GM11168 (cell line): ENCODE measurements around the gene HADHA.

Experiments
- in situ Hi-C: fragments of 300-500 bp; cut with MboI; formaldehyde crosslinking; loops from one replicate; pipeline ENCODE4 v1.12.0; 2022; ENCODE audit warnings: low sequenced_read_pairs; ENCODE audit not compliant: unreplicated experiment

HADHA gene

DNA sequence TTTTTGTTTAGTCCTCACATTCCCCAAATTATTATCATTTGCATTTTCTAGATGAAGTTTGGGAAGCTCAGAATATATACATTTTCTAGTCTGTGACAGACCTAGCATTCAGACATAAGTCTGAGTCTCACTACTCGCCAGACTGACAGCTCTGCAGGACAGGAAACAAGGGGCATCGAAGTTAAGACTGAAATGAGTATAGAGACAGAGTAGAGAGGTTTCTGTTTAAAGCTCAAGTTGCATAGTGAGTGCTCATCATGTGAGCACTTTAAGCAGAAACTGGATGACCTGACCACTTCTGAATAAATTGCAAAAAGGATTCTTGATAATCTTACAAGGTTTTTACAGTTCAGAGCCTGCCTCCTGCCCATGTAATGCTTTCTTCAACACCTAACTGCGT, 1.4 kb upstream of the HADHA start:
- in situ Hi-C loops, result no loop called here

DNA sequence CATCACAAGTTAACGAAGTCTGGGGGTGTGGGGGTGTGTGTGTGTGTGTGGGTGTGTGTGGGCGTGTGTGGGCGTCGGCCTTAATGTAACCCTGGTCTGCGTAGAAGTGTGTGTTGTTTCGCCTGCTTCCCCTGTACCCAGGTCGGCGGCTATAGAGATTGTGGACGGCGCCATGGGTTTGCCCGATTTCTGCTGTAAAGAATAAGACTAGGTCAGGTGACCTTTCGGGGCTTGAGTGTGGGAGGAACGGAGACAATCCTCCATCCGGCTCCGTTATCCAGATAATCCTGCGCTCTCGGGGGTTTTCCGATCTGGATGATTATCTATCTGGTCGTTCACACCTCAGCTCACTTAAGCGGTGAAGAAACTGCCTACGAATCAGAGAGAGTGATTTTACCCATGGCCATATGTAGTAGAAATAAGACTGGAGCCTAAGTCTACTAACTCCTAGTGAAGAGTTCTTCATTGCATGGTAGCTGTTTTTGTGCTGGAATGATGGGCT, 850 bp upstream of the HADHA start:
- in situ Hi-C loops, result no loop called here

DNA sequence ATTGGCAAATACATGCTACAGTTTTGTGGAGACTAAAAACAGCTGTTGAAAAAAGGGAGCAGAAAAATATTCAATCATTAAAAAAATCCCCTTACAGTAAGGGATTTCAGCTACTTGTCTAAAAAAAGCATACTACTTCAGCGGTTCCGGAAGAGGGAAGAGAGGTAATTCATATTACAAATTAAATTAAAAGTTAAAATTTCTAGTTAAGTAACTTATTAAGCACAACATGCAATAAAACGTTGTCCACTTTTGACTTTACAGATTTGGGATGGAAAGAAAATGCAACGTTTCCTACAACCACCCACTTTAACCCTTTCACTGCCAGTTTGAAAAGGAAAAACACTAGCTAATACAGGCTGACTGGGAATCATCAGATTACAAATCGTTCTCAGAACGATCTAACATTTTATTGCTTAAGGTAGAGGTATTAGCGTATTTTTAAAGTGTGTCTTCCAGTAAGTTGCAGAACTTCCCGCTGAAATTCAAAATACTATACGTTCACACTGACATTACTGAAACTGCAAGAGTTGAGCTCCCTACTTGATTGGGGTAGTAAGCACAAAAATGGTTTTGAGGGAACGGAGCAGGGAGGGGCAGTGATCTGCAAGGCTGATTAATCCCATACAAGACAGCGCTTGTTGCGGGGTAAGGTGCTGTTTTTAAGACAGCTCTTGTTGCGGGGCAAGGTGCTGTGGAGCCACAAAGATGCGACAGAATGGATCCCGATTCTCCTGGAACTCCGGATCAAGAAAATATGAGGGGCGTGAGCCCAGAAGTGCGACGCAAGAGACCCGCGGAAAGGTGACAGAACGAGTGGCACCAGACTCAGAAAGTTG, 743 bp downstream of the HADHA start:
- in situ Hi-C loops, result no loop called here

DNA sequence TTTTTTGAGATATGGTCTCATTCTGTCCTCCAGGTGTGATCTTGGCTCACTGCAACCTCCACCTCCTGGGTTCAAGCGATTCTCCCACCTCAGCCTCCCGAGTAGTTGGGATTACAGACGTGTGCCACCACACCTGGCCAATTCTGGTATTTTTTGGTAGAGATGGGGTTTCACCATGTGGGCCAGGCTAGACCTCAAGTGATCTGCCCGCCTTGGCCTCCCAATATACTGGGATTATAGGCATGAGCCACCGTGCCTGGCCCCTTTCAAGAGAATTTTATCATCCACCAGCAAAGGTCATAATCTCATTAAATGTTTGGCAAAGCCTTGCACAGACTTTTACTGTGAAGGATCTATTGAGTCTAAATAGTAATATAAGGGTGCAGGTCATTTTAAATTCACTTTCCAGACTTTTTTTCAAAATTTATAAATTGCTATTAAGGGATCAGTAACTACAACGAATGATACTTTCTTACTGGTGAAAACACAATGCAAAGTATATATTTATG, 2.5 kb downstream of the HADHA start:
- in situ Hi-C loops, result no loop called here

DNA sequence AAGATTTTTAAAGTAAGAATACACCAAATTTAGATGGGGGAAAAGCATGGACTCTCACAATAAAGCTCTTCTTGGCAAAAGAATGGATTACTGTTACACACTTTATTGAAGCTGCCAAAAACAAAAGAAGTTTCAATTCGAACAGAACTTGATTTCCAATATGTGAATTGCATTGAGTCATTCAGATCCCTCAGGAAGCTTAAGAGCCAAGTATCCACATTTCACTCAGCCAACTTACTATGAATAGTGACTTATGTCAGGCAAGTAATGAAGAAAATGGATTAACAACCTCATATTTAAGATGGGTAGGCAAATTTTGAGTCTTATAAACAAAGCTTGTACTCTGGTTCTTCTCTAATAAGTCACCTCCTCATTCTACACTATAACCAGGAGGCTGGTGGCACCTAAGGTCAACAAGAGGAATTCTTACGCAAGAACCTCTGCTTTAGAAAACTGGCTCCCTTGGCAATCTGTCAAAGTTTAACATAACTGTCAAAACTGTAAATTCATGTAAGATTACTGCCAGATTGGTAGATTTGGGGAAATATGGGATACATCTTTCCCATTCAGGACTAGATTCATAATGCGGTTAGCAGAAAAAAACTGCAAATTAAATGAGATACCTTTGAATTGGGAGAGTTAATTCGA, 6.0 kb downstream of the HADHA start:
- in situ Hi-C loops, result no loop called here

DNA sequence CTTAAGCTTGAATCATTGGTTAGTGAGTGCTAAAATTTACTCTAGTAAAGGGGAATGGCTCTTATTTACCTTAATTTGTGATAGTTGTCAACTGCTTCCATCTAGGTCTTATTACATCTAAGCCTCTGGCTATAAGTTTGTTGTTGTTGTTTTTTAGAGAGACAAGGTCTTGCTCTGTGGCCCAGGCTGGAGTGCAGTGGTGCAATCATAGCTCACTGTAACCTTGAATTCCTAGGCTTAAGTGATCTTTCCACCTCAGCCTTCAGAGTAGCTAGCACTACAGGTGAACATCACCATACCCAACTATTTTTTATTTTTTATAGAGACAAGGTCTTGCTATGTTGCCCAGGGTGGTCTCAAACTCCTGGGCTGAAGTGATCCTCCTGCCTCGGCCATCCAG, 6.6 kb downstream of the HADHA start:
- in situ Hi-C loops, result no loop called here

DNA sequence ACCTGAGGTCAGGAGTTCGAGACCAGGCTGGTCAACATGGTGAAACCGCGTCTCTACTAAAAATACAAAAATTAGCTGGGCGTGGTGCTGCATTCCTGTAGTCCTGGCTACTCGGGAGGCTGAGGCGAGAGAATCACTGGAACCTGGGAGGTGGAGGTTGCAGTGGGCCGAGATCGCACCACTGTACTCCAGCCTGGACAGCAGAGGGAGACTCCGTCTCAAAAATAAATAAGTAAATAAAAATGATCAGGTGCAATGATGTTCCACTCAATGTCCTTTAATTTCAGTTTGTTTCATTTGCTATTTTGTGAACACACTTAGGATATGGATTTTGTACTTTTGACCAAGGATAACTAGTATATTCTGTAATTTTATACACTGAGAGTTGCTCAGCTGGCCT, 9.3 kb downstream of the HADHA start:
- in situ Hi-C loops, result no loop called here

DNA sequence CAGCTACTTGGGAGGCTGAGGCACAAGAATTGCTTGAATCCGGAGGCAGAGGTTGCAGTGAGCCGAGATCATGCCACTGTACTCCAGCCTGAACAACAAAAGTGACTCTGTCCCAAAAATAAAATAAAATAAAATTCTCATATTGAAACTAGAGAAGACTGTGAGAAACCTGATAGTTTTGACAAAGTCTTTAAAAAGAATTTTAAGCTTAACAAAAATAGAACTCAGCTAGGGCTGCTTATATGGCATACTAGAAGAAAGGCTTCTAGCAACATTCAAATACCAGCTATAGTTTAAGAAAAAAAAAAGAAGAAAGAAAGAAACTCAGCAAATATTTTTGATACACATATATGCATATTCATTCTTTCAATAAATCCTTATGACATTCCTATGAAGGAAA, 13.6 kb downstream of the HADHA start:
- in situ Hi-C loops, result no loop called here

DNA sequence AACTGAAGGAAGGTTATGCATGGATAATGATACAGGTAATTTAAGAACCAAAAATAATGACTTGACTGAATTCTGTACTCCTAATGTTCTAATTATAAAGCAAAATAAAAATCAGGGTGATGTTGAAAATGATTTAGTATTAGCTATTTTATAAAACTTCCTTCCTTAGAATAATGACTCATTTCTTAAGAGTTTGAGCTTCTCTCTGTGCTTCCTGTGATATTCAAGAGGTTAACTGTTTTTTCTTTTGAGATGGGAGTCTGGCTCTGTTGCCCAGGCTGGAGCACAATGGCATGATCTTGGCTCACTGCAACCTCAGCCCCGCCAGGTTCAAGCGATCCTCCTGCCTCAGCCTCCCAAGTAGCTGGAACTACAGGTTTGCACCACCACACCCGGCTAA, 14.8 kb downstream of the HADHA start:
- in situ Hi-C loops, result no loop called here

DNA sequence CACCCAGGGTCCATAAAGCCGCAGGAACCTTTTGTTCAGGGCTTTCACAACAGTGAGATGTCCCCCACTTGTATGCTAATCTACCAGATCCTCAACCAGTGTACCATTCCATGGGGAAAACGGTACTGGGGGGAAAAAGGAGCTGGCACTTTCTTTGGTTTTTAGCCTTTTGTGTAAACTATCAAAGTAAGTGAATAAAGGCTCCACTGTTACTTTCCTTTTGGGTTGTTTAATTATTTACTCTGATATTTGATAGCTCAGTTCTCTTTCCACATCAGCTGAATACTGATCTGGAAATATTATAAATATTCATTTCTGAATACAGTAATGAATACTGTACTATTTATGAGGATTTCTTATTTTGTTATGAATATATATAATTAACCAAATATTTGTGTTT, 20.3 kb downstream of the HADHA start:
- in situ Hi-C loops, result no loop called here

DNA sequence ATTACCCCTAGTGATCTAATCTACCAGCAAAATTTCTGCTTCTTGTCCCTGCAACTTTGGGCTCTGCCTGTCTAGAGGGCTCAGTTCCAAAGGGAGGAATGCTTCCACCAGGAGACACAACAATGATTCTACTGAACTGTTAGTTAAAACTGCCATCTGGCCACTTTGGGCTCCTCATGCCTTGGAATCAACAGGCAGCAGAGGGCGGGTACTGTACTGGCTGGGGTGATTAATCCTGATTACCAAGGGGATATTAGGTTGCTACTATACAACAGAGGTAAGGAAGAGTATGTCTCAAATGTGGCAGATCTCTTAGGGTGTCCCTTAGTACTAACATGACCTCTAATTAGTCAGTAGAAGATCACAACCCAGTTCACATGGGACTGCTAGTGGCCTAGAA, 21.4 kb downstream of the HADHA start:
- in situ Hi-C loops, result no loop called here

DNA sequence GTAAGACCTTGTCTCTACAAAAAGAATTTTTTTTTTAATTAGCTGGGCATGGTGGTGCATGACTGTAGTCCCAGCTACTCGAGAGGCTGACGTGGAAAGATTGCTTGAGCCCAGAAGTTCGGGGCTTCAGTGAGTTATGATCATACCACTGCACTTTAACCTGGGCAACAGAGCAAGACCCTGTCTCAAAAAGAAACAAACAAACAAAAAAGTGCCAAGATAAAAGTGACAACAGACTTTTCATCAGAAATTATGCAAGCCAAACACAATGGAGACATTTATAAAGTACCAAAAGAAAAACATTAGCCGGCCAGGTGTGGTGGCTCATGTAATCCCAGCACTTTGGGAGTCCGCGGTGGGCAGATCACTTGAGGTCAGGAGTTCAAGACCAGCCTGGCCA, 26.7 kb downstream of the HADHA start:
- in situ Hi-C loops, result no loop called here

DNA sequence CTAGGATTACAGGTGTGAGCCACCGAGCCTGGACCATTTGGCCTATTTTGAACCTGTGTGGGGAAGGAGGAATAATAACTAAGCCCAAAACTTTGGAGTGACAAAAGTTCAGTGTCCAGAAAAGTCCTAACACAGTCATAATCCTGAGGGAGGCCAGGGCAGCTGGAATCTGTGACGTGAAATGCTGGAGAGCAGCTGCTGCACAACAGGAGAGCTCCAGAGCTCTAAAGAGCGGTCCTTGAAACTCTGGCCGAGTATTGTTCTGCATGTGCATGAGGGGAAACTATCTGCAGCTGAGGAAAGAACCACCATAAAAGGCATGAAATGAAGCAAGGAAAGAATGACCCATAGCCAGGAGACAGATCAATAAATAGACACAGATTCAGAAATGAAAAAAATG, 27.8 kb downstream of the HADHA start:
- in situ Hi-C loops, result no loop called here

DNA sequence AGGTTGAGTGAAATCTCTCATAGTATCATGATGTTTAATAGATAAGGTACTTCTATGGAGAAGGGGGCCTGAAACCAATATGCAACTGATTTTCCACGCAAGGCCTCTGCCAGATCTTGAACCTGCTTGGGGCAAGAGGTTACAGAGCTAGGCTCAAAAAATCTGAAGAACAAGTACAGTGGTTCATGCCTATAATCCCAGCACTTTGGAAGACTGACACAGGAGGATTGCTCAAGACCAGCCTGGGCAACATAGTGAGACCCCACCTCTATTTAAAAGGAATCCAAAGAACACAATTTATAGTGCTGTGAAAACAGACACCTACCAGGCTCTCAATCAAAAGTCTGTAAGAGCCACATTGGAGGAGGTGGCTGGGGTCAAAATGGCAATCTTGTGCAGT, 28.6 kb downstream of the HADHA start:
- in situ Hi-C loops, result no loop called here

DNA sequence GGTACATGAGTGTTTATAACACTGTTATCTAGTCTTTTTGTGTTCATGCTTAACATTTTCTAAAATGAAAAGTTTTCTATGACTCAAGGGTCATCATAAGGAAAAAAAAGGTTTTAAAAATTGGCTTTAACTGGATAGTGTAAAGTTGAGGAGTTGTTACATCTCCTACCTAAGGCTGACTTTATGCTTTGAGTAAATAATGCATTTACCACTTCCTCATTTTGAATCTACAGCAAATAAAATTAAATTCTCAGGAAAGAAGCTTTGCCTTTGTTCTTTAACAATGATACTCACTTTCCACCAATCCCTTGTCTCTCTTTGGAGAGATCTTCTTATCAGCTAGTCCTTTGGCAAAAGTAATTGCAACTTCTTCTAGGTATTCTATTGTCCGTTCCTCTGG, 29.7 kb downstream of the HADHA start:
- in situ Hi-C loops, result no loop called here

DNA sequence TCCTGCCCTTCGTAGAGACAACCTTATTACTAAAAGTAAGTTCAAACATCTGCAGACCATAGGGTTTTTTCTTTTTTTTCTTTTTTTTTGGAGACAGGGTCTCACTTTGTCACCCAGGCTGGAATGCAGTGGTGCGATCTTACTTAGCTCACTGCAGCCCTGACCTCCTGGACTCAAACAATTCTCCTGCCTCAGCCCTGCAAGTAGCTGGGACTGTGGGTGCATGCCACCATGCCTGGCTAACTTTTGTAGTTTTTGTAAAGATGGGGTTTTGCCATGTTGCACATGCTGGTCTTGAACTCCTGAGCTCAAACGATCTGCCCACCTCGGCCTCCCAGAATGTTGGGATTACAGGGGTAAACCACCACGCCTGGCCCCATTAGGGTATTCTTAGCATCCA, 32.4 kb downstream of the HADHA start:
- in situ Hi-C loops, result no loop called here

DNA sequence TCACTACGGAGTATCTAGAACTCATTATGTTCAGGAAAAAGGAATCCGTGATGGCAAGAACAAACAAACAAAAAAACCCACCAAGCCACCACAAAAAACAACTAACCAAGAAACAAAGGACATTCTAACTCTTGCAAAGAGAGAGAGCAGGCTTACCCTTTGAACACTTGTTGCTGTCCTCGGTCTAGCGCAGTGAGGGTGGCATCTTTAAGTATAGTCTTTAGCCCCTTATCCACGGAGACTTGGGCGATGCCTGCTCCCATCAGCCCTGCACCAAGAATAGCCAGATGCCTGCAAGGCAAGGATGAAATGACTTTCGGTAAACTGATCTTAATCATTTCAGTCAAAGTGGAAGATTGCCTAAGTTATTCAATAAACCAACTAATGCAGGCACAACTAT, 40.5 kb downstream of the HADHA start:
- in situ Hi-C loops, result no loop called here

DNA sequence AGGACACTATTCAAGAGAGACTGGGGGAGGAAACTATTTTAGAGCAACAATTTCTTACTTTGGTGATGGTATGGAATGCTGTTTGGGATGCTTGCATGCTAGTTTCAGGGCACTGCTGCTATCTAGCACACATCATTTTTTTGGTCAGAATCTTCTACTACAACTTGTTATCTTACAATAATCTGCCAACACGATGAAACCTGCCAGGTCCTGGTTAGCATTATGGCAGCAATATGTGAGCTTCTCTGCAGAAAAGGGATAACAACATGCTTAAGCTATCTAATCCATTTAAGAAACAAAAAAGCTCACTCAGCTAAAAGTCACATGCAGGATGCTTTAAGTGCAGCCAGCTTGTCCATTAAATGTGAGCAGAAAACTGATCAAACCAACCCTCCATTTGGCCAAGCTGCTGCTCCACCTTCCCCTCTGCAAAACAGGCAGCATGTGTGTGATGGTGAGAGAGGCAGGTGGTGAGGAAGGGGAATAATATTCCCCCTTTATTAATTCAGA, 41.4 kb downstream of the HADHA start:
- in situ Hi-C loops, result no loop called here

DNA sequence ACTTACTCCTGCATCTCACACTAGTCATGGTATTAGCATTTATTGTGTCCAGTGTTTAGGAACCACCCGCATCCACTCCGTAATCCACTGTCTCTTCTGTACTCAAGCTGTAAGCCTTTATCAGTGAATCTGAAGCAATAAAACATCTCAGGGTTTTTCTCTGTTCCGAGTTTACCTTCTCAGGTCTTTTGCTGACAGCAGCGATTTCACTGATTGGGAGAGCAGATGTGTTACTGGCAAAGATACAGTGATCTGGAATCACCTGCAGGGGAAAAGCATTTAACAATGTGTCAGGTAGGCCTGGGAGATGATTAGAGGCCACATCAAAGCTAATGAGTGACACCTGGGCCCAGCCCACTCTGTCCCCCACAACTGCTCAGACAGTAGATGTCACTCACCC, 46.9 kb downstream of the HADHA start:
- in situ Hi-C loops, result no loop called here

DNA sequence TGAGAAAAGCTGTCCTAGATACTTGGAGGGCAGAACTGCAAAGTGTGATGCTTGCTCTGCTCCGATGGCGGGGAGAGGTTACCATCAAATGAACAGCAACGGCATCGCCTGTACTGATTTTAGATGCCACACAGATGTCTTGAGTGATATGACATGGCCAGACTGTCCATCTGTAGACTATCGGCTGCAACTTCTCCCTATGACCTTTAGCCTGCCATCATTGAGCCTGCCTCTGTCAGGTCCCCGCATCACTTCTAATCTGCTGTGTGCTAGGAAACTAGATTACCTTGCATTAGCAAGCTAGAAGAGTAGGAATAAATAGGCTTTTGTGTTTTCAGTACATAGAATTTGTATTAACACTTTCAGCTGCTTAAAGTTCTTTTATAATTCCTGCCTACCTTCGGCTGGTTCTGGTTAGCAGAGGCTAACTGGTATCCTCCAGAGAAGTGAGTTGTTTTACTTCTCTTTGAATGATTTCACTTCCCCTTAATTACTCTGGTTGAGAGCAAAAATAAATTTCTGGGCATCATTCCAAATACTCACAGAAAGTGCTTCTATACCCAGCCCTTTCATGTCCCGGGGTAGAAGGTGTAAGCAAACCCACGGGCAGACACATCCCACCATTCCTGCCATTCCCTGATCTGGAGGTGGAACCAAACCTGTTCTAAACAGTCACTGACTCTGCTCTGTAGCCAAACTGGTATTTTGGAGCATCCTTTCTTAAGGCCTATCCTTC, 47.6 kb downstream of the HADHA start:
- in situ Hi-C loops, result no loop called here
